Esophagus muscularis mucosa (tissue), 4 donors: ENCODE results near the gene ARL16. TPM values are rescaled to one million over a fixed set of nuclear protein-coding genes. Genes with fewer than 3 reads are reported as not detected.

Experiments
- DNase-seq: peaks from one replicate; pipeline ENCODE4 v3.0.0-alpha.2; 2017; ENCODE audit errors: extremely low spot score
- H3K27ac ChIP-seq, 4 donors: fragments of 200-600 bp; sonication (generic); replicated peaks in 1 of 4; 1 replicate in 3 of 4; 2 replicates in 1 of 4; pipeline ENCODE4 v1.5.1; 2016 to 2019; ENCODE audit warnings: mild to moderate bottlenecking in 1 of 4
- H3K27me3 ChIP-seq, 4 donors: fragments of 200-600 bp; sonication (generic); one replicate each; pipeline versions ENCODE4 v1.5.1 to v1.6.0; 2016 to 2019
- H3K36me3 ChIP-seq, 4 donors: fragments of 200-600 bp; sonication (generic); one replicate each; pipeline ENCODE4 v1.5.1; 2016 to 2019
- H3K4me1 ChIP-seq, 4 donors: fragments of 200-600 bp; sonication (generic); one replicate each; pipeline ENCODE4 v1.5.1; 2016 to 2019
- H3K4me3 ChIP-seq, 4 donors: fragments of 200-600 bp; sonication (generic); 1 replicate in 2 of 4; 2 replicates in 2 of 4; pipeline ENCODE4 v1.5.1; 2016 to 2019; ENCODE audit warnings: mild to moderate bottlenecking in 4 of 4, moderate library complexity in 1 of 4
- H3K9me3 ChIP-seq, 4 donors: fragments of 200-600 bp; sonication (generic); 1 replicate in 3 of 4; 2 replicates in 1 of 4; pipeline ENCODE4 v1.5.1; 2016 to 2019
- EP300 ChIP-seq: sonication (generic); formaldehyde crosslinking; IDR thresholded peaks from one replicate; pipeline ENCODE4 v1.6.1; 2017; ENCODE audit warnings: antibody characterized with exemption
- POLR2A ChIP-seq: fragments of 450-650 bp; IDR thresholded peaks from one replicate; pipeline ENCODE4 v1.6.1; 2017; ENCODE audit warnings: antibody characterized with exemption, moderate library complexity, mild to moderate bottlenecking, low read depth
- POLR2AphosphoS5 ChIP-seq, 2 donors: sonication (generic); formaldehyde crosslinking; IDR thresholded peaks; one replicate each; pipeline ENCODE4 v1.6.1; 2017; ENCODE audit warnings: antibody characterized with exemption in 2 of 2
- WGBS: methylation state at CpG from one replicate; pipeline ENCODE4 v1.1.5; 2018; 5-methylcytosine and 5-hydroxymethylcytosine counted together
- intact Hi-C: fragments of 100-400 bp; cut with DNase I; formaldehyde crosslinking; loops from one replicate; pipeline ENCODE4 v1.15.1; 2023
- total RNA-seq, 4 donors: library from RNA; depleted of rRNA; stranded (reverse); fragments of >200 nt; gene quantifications; one replicate each; pipeline versions ENCODE4 v1.1.0 to v1.2.1, GENCODE V29; 2016
- TF ChIP-seq, protein P1 (sequence below), 3 experiments: fragments of 200-600 bp in 2 of 3; fragments of 450-650 bp in 1 of 3; sonication (generic) in 2 of 3; IDR thresholded peaks; one replicate each; pipeline ENCODE4 v1.5.1; 2017 to 2019; ENCODE audit warnings: antibody characterized with exemption in 3 of 3, mild to moderate bottlenecking in 2 of 3, moderate library complexity in 1 of 3

The ARL16 gene
- total RNA-seq, 4 donors from 2014 or later, result 23.7 to 38.3 (median 27.3) TPM

GRCh38 chr17:81714412-81715106 is 31.0 kb upstream of the ARL16 start:
- intact Hi-C loops, result no loop called here
- DNase-seq, result no peak
- 91% methylated on average over 27 of the region's 39 CpGs for WGBS
- H3K27ac ChIP-seq, result no peak overlapping the region
- H3K27me3 ChIP-seq, result peaks cover 0 to 6% (median 0%) of the 10 kb centered on the region in 4 donors
- no peaks in the 10 kb centered on the region for H3K9me3 ChIP-seq
- peaks cover 25 to 41% (median 39%) of the 10 kb centered on the region in 4 donors for H3K4me1 ChIP-seq
- H3K4me3 ChIP-seq, result no peak overlapping the region
- TF ChIP-seq POLR2AphosphoS5 (IDR thresholded peaks at IDR 0.05) (no peak), POLR2A (no peak), EP300 (no peak)
- TF ChIP-seq, protein P1, sequence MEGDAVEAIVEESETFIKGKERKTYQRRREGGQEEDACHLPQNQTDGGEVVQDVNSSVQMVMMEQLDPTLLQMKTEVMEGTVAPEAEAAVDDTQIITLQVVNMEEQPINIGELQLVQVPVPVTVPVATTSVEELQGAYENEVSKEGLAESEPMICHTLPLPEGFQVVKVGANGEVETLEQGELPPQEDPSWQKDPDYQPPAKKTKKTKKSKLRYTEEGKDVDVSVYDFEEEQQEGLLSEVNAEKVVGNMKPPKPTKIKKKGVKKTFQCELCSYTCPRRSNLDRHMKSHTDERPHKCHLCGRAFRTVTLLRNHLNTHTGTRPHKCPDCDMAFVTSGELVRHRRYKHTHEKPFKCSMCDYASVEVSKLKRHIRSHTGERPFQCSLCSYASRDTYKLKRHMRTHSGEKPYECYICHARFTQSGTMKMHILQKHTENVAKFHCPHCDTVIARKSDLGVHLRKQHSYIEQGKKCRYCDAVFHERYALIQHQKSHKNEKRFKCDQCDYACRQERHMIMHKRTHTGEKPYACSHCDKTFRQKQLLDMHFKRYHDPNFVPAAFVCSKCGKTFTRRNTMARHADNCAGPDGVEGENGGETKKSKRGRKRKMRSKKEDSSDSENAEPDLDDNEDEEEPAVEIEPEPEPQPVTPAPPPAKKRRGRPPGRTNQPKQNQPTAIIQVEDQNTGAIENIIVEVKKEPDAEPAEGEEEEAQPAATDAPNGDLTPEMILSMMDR (IDR thresholded peaks at IDR 0.05), result no peak
- H3K36me3 ChIP-seq, result peaks cover 0 to 32% (median 5%) of the 10 kb centered on the region in 4 donors

DNA sequence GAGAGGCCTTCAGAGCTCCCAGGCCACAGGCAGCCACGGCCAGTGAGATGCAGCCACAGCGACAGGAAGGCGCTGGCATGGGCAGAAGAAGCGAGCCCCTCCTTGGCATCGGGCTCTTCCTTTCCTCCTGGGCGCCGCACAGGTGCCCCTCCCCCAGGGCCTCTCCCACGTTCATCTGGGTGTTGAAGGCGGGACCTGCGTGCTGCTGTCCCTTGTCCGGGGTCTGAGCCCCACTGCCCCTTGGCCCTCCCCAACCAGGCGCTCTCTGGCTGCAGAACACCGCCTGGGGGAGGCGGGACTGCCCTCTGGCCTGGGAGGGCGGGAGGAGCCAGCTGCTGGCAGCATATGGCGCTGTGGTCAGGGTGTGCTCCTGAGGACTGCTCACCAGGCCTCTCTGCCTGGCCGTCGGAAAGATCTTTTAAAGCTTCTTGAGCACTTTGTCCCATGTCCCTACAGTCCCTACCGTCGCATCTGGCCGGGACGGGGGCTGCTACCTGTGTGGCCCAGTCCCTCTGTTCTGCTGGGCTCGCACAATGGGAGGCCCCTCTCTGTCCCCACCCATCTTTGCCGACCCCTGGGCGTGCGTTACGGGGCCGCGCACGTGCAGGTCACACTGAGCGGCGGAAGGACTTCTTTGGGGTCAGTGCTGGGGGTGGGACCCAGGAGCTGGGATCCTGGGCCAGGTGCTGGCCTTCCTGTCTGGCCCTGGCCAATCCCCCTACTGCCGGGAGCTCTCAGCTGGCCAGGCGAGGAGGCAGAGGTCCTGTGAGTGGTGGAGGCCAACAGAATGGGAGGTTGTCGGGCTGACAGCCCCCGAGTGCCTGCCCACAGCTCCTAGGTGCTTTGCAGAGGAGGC is 30.2 kb upstream of the ARL16 start:
- TF ChIP-seq, protein P1 (IDR thresholded peaks at IDR 0.05), result no peak
- TF ChIP-seq POLR2AphosphoS5 (IDR thresholded peaks at IDR 0.05) (no peak), EP300 (no peak), POLR2A (no peak)
- no peaks in the 10 kb centered on the region for H3K9me3 ChIP-seq
- peaks cover 0 to 6% (median 0%) of the 10 kb centered on the region in 4 donors for H3K27me3 ChIP-seq
- peaks cover 25 to 41% (median 39%) of the 10 kb centered on the region in 4 donors for H3K4me1 ChIP-seq
- intact Hi-C loops, result no loop called here
- DNase-seq, result no peak
- 78% methylated on average over 18 of the region's 36 CpGs for WGBS
- peak overlapping the region in 1 of 4 donors; percentile 7 for H3K4me3 ChIP-seq
- peaks cover 0 to 24% (median 5%) of the 10 kb centered on the region in 4 donors for H3K36me3 ChIP-seq
- H3K27ac ChIP-seq, result peak overlapping the region in 1 of 4 donors; percentile 17

- intact Hi-C loops, result no loop called here
- no peak for DNase-seq
- Histone ChIP-seq H3K27ac (peak overlapping the region in 2 of 4 donors; percentile 74 to 75), H3K4me3 (peak overlapping the region; percentile 90 to 92 (median 92)), H3K36me3 (peaks cover 0 to 19% (median 6%) of the 10 kb centered on the region in 4 donors), H3K4me1 (peaks cover 25 to 41% (median 39%) of the 10 kb centered on the region in 4 donors), H3K27me3 (peaks cover 0 to 6% (median 0%) of the 10 kb centered on the region in 4 donors), H3K9me3 (no peaks in the 10 kb centered on the region)
- WGBS, result 41% methylated on average over 15 of the region's 18 CpGs
- TF ChIP-seq POLR2AphosphoS5 (IDR thresholded peaks at IDR 0.05), result no peak
Measured at GRCh38 chr17:81713004-81713555, 29.5 kb upstream of the ARL16 start.

- TF ChIP-seq POLR2A (no peak), POLR2AphosphoS5 (IDR thresholded peaks at IDR 0.05) (no peak), EP300 (no peak)
- TF ChIP-seq, protein P1 (IDR thresholded peaks at IDR 0.05), result no peak
- Histone ChIP-seq H3K4me3 (peak overlapping the region; percentile 90 to 92 (median 92)), H3K27me3 (peaks cover 0 to 6% (median 0%) of the 10 kb centered on the region in 4 donors), H3K4me1 (peaks cover 25 to 41% (median 39%) of the 10 kb centered on the region in 4 donors), H3K36me3 (peaks cover 4 to 19% (median 8%) of the 10 kb centered on the region in 4 donors), H3K27ac (peak overlapping the region; percentile 67 to 75 (median 72)), H3K9me3 (no peaks in the 10 kb centered on the region)
- 14% methylated on average over 5 of the region's 41 CpGs for WGBS
- intact Hi-C loops, result no loop called here
- no peak for DNase-seq
Measured at GRCh38 chr17:81712468-81713003, 28.9 kb upstream of the ARL16 start.
